CMK (cell line): Measurements from ENCODE around the gene ATP5F1D.

Source experiments
- DNase-seq: peaks from one replicate; pipeline ENCODE4 v3.0.0-alpha.2; 2010; ENCODE audit warnings: low read depth

Gene ATP5F1D

GRCh38 chr19:1283207-1283916 is 41.8 kb downstream of the ATP5F1D start:
- no peak for DNase-seq

- DNase-seq: no peak
Measured at GRCh38 chr19:1283917-1284292, 42.4 kb downstream of the ATP5F1D start.

GRCh38 chr19:1284293-1284978 is 42.9 kb downstream of the ATP5F1D start:
- no peak for DNase-seq

DNA sequence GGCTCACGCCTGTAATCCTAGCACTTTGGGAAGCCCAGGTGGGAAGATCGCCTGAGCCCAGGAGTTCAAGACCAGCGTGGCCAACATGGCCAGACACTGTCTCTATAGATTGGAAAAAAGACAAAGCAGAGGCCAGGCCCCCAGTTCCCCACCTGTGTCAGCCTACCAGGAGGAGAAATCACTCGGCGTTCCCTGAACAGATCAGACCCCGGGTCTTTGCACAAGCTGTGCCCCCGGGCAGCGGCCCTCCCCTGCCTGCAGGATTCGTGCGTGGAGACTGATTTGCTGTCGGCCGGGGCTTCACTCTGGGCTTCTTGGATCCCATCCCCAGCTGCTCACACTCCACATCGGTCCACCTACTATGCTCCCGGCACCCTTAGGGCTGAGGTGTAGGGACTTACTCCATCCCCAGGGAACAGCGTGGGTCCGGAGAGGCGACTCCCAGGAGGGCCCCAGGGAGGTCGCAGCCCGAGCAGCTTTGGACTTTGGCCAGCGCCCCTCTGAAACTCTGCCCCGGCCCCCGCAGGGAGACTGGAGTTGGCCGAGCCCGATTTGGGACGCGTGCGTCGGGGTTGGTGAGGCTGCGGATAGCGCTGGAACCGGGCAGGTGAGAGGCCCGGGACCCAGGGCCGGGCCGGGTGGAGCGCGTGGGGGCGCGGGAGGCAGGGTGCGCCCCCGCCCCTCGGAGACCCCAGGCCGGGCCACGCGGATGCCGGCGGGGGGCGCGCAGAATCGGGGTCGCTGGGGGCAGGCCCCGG is 43.6 kb downstream of the ATP5F1D start:
- DNase-seq: no peak

GRCh38 chr19:1285737-1286360 is 44.3 kb downstream of the ATP5F1D start, which contains the start of gene EFNA2:
EFNA2 (plus strand) TSS chr19:1285873; CDS start chr19:1286169, 296 bp downstream.
- no peak for DNase-seq

- no peak for DNase-seq
Measured at GRCh38 chr19:1286487-1287353, 45.2 kb downstream of the ATP5F1D start.

GRCh38 chr19:1287354-1288225 is 46.0 kb downstream of the ATP5F1D start:
- DNase-seq: no peak

DNA sequence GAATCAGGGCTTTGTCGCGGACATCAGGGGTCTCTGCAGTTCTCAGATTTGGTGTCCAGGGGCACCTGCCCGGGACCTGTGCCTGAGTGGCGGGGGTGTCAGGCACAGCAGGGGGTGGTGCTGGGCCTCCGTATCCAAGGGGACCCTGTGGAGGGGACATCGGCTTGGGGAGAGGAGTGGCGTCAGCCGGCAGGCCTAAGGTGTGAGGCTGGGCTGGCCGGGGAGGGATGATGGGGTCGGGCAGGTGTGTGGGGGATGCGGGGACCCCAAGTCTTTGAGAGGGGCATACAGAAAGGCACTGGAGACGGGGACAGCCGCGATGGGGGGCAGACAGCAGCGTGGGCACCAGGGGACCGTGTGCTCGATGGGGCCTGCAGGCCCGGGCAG is 46.7 kb downstream of the ATP5F1D start:
- no peak for DNase-seq

DNA sequence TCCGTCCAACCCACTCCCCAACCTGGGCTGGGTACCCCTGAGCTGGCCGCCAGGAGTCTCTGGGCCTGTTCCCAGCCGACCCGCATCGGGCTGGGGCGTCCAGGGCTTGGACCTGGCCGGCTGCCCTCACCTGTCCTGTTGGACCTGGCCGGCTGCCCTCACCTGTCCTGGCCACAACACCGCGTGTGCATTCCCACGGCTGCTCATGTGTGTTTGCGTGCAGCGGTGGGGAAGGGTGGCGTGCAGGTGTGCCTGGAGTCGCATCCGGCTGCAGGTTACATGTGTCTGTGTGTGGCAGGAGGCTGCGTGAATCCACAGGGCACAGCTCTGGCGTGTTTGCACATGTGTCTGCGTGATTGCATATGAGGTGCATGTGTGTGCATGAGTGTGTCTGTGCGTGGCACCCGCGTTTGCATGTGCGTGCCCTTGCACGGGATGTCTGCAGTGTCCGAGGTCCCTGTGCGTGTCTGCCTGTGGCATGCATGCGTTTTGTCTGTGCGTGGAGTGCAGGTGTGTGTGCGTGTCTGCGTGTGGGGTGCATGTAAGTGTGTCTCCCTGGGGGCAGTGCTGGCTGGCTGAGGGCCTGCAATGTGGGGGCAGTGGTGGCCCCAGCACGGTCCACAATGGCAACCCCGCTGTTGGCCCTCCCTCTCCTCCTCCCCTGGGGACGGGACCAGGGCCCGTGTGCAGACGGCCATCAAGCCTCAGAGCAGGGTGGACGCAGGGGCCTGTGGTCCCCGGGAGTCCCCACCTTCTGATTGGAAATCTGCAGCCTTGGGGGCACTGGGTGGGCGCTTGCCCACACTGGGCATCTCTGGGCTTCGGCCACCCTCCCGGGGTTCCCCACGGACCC is 47.5 kb downstream of the ATP5F1D start:
- DNase-seq: no peak

- no peak for DNase-seq
Measured at GRCh38 chr19:1289686-1290025, 48.1 kb downstream of the ATP5F1D start.

GRCh38 chr19:1290196-1290702 is 48.7 kb downstream of the ATP5F1D start:
- DNase-seq: no peak

GRCh38 chr19:1290703-1291651 is 49.4 kb downstream of the ATP5F1D start:
- DNase-seq: no peak

DNA sequence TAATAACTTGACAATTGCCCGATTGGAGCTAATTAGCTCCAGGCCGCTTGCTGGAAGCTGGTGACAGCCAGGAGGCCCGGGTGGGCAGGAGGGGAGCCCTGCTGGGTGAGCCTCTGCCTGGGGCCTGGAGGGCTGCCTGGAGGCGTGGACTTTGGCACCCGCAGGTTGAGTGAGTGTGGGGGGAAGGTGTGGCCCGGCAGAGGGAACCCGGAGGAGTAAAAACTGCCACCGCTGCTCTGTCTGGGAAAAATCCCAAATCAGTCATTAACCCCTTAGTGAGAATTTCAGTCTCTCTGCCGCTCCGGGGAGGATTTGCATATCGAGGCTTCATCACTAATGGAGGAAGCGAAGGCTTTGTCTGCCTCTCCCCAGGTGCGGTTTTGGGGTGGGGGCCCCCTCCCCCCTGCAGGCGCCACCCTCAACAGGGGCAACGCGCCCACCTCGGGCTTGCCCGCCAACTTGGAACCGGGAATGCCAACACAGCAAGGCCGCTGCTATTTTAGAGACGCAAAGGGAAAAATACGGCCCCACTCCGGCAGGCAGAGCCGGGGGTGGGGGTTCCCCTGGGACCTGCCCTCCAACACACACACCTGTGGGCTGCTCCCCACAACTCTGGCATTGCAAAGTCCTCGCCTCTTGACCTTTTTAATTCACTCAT is 50.3 kb downstream of the ATP5F1D start:
- DNase-seq: no peak

DNA sequence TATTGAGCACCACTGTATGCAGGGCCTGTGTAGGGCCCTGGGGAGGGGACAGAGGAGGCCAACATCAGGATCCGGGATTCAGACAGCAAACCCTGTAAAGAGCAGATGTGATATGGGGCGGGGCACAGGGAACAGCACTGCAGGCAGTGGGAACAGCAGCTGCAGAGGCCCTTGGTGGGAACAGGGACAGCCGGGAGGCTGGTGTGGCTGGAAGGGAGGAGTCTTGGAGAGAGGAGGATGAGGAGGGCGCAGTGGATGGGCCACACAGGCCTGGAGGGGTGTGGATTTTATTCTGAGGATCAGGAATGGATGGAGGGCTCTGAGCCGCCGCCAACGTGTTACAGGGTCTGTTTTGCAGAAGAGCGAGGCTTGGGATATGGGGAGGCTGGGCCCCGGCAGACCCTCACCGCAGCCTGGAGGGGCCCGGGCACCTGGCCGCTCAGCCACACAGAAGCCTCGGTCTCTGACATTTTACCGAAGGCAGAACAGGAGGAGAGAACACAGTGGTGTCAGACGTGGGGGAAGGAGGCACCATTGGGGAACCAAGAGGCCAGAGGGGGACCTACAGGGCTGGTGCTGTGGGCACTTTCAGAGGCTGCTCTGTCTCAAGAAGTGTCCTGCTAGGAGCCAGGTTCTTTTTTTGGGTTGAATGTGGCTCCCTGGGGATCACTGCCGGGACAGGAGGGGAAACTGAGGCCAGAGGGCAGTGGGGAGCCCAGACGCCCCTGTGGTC is 51.0 kb downstream of the ATP5F1D start:
- DNase-seq: no peak

GRCh38 chr19:1293782-1294604 is 52.4 kb downstream of the ATP5F1D start:
- DNase-seq: no peak
